ACC112 (cell line): ENCODE data around the gene E2F4.

Experiments used
- H2AFZ ChIP-seq: fragments of 200-600 bp; sonication (generic); one replicate; pipeline ENCODE4 v1.6.0; 2017; ENCODE audit warnings: antibody characterized with exemption, low read length; ENCODE audit not compliant: unreplicated experiment
- H3K27ac ChIP-seq: fragments of 200-600 bp; sonication (generic); 2 replicates; pipeline ENCODE4 v1.5.1; 2014; ENCODE audit warnings: low read depth, mild to moderate bottlenecking, antibody characterized with exemption, low read length, moderate library complexity
- H3K27me3 ChIP-seq: fragments of 200-600 bp; sonication (generic); 2 replicates; pipeline ENCODE4 v1.6.1; 2014; ENCODE audit warnings: mild to moderate bottlenecking, antibody characterized with exemption, low read length, moderate library complexity, mixed read lengths; ENCODE audit not compliant: insufficient read depth
- H3K36me3 ChIP-seq: fragments of 200-600 bp; sonication (generic); 2 replicates; pipeline ENCODE4 v1.6.1; 2016; ENCODE audit warnings: mild to moderate bottlenecking, antibody characterized with exemption, low read length, moderate library complexity, mixed read lengths; ENCODE audit not compliant: insufficient read depth
- H3K4me1 ChIP-seq: fragments of 200-600 bp; sonication (generic); one replicate; pipeline ENCODE4 v1.6.1; 2016; ENCODE audit warnings: low read length, mixed read lengths; ENCODE audit not compliant: insufficient read depth, unreplicated experiment, control insufficient read depth
- H3K4me3 ChIP-seq: fragments of 200-600 bp; sonication (generic); 2 replicates; pipeline ENCODE4 v1.5.1; 2014; ENCODE audit warnings: mild to moderate bottlenecking, low read depth, low read length
- H3K79me2 ChIP-seq: fragments of 200-600 bp; sonication (generic); one replicate; pipeline ENCODE4 v1.6.0; 2016; ENCODE audit warnings: low read length; ENCODE audit not compliant: control insufficient read depth, unreplicated experiment, insufficient read depth

Gene E2F4

DNA sequence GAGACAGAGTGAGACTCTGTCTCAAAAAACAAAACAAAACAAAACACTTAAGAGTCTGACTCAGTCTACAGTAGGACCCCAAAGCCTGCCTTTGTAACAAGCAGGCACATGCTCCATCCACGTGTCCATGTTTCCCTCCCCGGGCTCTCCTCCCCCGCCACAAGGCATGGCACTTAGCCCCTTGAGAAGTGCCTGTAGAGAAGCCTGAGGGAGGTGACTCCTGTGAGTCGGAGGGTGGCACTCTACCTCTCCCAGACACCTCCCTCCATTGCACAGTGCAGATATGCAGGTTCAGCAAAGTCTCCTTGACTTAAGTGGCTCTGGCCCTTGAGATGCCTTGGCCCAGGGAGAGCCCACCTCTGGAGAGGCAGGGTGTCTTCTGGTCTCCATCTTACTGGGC is 48.6 kb downstream of the E2F4 start:
- Histone ChIP-seq H3K27ac (peak overlapping the region; percentile 98), H2AFZ (no peak overlapping the region), H3K36me3 (peaks cover 24% of the 10 kb centered on the region; the same call in 1 of the 2 replicates), H3K27me3 (no peaks in the 10 kb centered on the region), H3K4me3 (no peak overlapping the region), H3K79me2 (peaks cover 47% of the 10 kb centered on the region), H3K4me1 (peaks cover 54% of the 10 kb centered on the region)

DNA sequence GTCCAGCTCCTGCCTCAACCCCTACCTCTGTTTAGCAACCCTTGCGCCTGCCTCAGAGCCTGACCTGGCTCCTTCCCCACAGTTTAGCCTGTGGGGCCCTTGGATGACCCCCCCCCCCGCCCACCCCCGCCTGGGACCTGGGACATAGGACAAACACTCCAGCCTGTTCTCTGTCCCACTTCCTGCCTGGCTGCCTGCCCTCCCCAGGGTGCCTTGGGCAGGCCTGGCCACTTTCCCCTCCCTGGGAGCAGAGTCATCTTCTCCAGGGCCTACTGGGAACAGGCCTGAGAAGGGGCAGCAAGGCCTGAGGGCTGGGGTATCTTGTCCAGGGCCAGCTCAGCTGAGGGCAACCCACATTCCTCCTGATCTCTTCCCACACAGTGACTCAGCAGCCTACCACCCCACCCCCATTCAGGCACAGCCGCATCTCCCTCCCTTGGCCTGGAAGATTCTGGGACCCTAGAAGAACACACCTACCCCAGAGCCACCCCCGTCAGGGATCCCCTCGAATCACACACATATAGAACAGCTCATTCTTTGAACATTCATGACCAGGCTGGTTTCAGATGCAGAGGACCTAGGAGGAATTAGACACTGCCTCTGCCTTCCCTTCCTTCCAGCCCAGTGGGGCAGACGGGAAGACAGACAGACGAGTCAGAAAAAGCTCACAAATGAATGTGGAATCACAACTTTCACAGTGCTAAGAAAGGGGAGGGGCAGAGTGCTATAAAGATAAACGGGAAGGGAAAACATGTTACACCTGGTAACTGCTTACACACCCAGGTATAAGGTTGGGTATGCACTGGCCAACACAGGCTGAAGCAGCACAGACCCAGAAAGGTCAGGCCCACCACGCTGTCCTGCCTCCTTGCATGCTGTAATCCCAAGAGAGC is 49.3 kb downstream of the E2F4 start:
- H2AFZ ChIP-seq, result peak overlapping the region; percentile 74
- H3K27ac ChIP-seq, result peak overlapping the region; percentile 98
- peaks cover 47% of the 10 kb centered on the region for H3K79me2 ChIP-seq
- peaks cover 18% of the 10 kb centered on the region; the same call in 1 of the 2 replicates for H3K36me3 ChIP-seq
- no peaks in the 10 kb centered on the region for H3K27me3 ChIP-seq
- peak overlapping the region; percentile 39; the same call in 1 of the 2 replicates for H3K4me3 ChIP-seq
- peaks cover 54% of the 10 kb centered on the region for H3K4me1 ChIP-seq

GRCh38 chr16:67242138-67242730 is 50.3 kb downstream of the E2F4 start:
- peaks cover 54% of the 10 kb centered on the region for H3K4me1 ChIP-seq
- H2AFZ ChIP-seq, result no peak overlapping the region
- H3K27me3 ChIP-seq, result no peaks in the 10 kb centered on the region
- H3K27ac ChIP-seq, result peak overlapping the region; percentile 98
- H3K79me2 ChIP-seq, result peaks cover 54% of the 10 kb centered on the region
- H3K36me3 ChIP-seq, result peaks cover 10% of the 10 kb centered on the region; the same call in 1 of the 2 replicates
- H3K4me3 ChIP-seq, result no peak overlapping the region

DNA sequence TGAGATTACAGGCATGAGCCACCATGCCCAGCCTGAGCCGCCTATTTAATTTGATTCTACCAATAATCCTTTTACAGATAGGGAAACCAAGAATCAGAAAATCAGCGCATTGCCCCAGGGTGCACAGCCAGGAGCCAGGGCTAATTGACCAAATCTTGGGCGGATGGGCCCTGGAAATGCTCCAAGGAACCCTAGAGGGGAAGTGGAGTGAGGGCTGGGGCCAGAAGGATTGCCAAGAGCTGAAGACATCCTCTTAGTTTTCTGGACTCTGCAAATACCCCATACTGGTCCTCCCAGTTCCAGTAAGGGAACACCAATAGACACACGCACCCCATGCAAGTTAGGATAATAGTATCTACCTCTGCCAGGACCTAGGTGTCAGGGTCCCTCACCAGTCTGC is 51.5 kb downstream of the E2F4 start:
- Histone ChIP-seq H3K4me3 (peak overlapping the region; percentile 49), H3K79me2 (peaks cover 52% of the 10 kb centered on the region), H3K4me1 (peaks cover 60% of the 10 kb centered on the region), H3K36me3 (peaks cover 2% of the 10 kb centered on the region; the same call in 1 of the 2 replicates), H2AFZ (no peak overlapping the region), H3K27me3 (no peaks in the 10 kb centered on the region), H3K27ac (peak overlapping the region; percentile 81)

- peak overlapping the region; percentile 90 for H3K4me3 ChIP-seq
- H3K27me3 ChIP-seq, result no peaks in the 10 kb centered on the region
- no peak overlapping the region for H2AFZ ChIP-seq
- H3K4me1 ChIP-seq, result peaks cover 62% of the 10 kb centered on the region
- no peaks in the 10 kb centered on the region for H3K36me3 ChIP-seq
- peak overlapping the region; percentile 81 for H3K27ac ChIP-seq
- H3K79me2 ChIP-seq, result peaks cover 41% of the 10 kb centered on the region
These were observed 52.6 kb downstream of the E2F4 start for GRCh38 chr16:67244387-67245185.

DNA sequence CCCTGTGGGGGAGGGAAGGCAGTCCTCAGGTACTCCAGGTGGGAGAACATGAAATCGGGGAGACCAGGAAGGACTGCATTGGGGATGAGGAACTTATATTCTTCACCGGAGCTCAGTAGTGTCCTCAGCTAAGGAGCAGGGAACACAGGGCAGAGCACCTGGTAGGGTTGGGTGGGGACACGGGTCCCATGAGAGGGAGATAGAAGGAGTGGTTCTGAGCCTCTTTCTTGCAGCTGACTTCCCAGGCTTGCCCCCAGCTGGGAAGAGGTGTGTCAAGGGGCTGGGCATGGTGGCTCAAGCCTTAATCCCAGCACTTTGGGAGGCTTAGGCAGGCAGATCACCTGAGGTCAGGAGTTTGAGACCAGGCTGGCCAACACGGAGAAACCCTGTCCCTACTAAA is 53.2 kb downstream of the E2F4 start:
- H2AFZ ChIP-seq, result no peak overlapping the region
- peaks cover 36% of the 10 kb centered on the region for H3K79me2 ChIP-seq
- peak overlapping the region; percentile 90 for H3K4me3 ChIP-seq
- no peaks in the 10 kb centered on the region for H3K36me3 ChIP-seq
- peak overlapping the region; percentile 81 for H3K27ac ChIP-seq
- H3K4me1 ChIP-seq, result peaks cover 62% of the 10 kb centered on the region
- H3K27me3 ChIP-seq, result no peaks in the 10 kb centered on the region

- H3K27ac ChIP-seq, result peak overlapping the region; percentile 81
- peak overlapping the region; percentile 90 for H3K4me3 ChIP-seq
- no peaks in the 10 kb centered on the region for H3K27me3 ChIP-seq
- H3K36me3 ChIP-seq, result no peaks in the 10 kb centered on the region
- peaks cover 61% of the 10 kb centered on the region for H3K4me1 ChIP-seq
- H3K79me2 ChIP-seq, result peaks cover 36% of the 10 kb centered on the region
- no peak overlapping the region for H2AFZ ChIP-seq
These were observed 53.7 kb downstream of the E2F4 start for GRCh38 chr16:67245674-67246080.

GRCh38 chr16:67246081-67246755 is 54.3 kb downstream of the E2F4 start:
- Histone ChIP-seq H3K36me3 (no peaks in the 10 kb centered on the region), H3K27ac (peak overlapping the region; percentile 81), H3K4me1 (peaks cover 56% of the 10 kb centered on the region), H3K27me3 (no peaks in the 10 kb centered on the region), H2AFZ (no peak overlapping the region), H3K4me3 (peak overlapping the region; percentile 90), H3K79me2 (peaks cover 36% of the 10 kb centered on the region)

GRCh38 chr16:67246756-67247191 is 54.8 kb downstream of the E2F4 start:
- Histone ChIP-seq H3K4me1 (peaks cover 50% of the 10 kb centered on the region), H3K79me2 (peaks cover 35% of the 10 kb centered on the region), H3K27ac (peak overlapping the region; percentile 81)

More at GRCh38 chr16:67246756-67247191, 54.8 kb downstream of the E2F4 start:
- Histone ChIP-seq H3K36me3 (no peaks in the 10 kb centered on the region), H2AFZ (no peak overlapping the region), H3K27me3 (no peaks in the 10 kb centered on the region), H3K4me3 (peak overlapping the region; percentile 90)
